Measurements from ENCODE around the gene CNTN6.

CNTN6 gene

GRCh38 chr3:1179146-1179545, 86.3 kb downstream of the CNTN6 start:
- no peaks in the 10 kb centered on the region for H3K9me3 ChIP-seq (ENCODE audit: control insufficient read depth, insufficient read depth, low read length)
- no peaks in the 10 kb centered on the region for H3K27me3 ChIP-seq (ENCODE audit: control insufficient read depth, insufficient read depth, low read length)
- H3K36me3 ChIP-seq (ENCODE audit: control insufficient read depth, insufficient read depth, low read length) = no peaks in the 10 kb centered on the region
- H3K4me1 ChIP-seq (ENCODE audit: control insufficient read depth, insufficient read depth, low read length) = no peaks in the 10 kb centered on the region
- no peak overlapping the region for H3K4me3 ChIP-seq (ENCODE audit: low read depth, low read length)
- no peak overlapping the region for H3K9ac ChIP-seq (ENCODE audit: low read depth, low read length)

GRCh38 chr3:1183320-1184048, 90.7 kb downstream of the CNTN6 start:
- Histone ChIP-seq H3K9me3 (ENCODE audit: control insufficient read depth, insufficient read depth, low read length) (no peaks in the 10 kb centered on the region), H3K27me3 (ENCODE audit: control insufficient read depth, insufficient read depth, low read length) (no peaks in the 10 kb centered on the region), H3K9ac (ENCODE audit: low read depth, low read length) (no peak overlapping the region), H3K36me3 (ENCODE audit: control insufficient read depth, insufficient read depth, low read length) (no peaks in the 10 kb centered on the region), H3K4me3 (ENCODE audit: low read depth, low read length) (no peak overlapping the region), H3K4me1 (ENCODE audit: control insufficient read depth, insufficient read depth, low read length) (no peaks in the 10 kb centered on the region)

- H3K4me3 ChIP-seq (ENCODE audit: low read depth, low read length) = no peak overlapping the region
- H3K9me3 ChIP-seq (ENCODE audit: control insufficient read depth, insufficient read depth, low read length) = no peaks in the 10 kb centered on the region
- H3K9ac ChIP-seq (ENCODE audit: low read depth, low read length) = no peak overlapping the region
- no peaks in the 10 kb centered on the region for H3K36me3 ChIP-seq (ENCODE audit: control insufficient read depth, insufficient read depth, low read length)
- H3K27me3 ChIP-seq (ENCODE audit: control insufficient read depth, insufficient read depth, low read length) = no peaks in the 10 kb centered on the region
- no peaks in the 10 kb centered on the region for H3K4me1 ChIP-seq (ENCODE audit: control insufficient read depth, insufficient read depth, low read length)
Observed at GRCh38 chr3:1190569-1190968, 97.7 kb downstream of the CNTN6 start.

GRCh38 chr3:1191026-1191425, 98.2 kb downstream of the CNTN6 start:
- H3K36me3 ChIP-seq (ENCODE audit: control insufficient read depth, insufficient read depth, low read length) = no peaks in the 10 kb centered on the region
- H3K4me1 ChIP-seq (ENCODE audit: control insufficient read depth, insufficient read depth, low read length) = no peaks in the 10 kb centered on the region
- H3K9me3 ChIP-seq (ENCODE audit: control insufficient read depth, insufficient read depth, low read length) = no peaks in the 10 kb centered on the region
- no peak overlapping the region for H3K9ac ChIP-seq (ENCODE audit: low read depth, low read length)
- no peak overlapping the region for H3K4me3 ChIP-seq (ENCODE audit: low read depth, low read length)
- no peaks in the 10 kb centered on the region for H3K27me3 ChIP-seq (ENCODE audit: control insufficient read depth, insufficient read depth, low read length)

GRCh38 chr3:1195947-1196346, 103.1 kb downstream of the CNTN6 start:
- no peaks in the 10 kb centered on the region for H3K4me1 ChIP-seq (ENCODE audit: control insufficient read depth, insufficient read depth, low read length)
- H3K27me3 ChIP-seq (ENCODE audit: control insufficient read depth, insufficient read depth, low read length) = no peaks in the 10 kb centered on the region
- H3K4me3 ChIP-seq (ENCODE audit: low read depth, low read length) = no peak overlapping the region
- no peaks in the 10 kb centered on the region for H3K9me3 ChIP-seq (ENCODE audit: control insufficient read depth, insufficient read depth, low read length)
- H3K9ac ChIP-seq (ENCODE audit: low read depth, low read length) = no peak overlapping the region
- H3K36me3 ChIP-seq (ENCODE audit: control insufficient read depth, insufficient read depth, low read length) = no peaks in the 10 kb centered on the region

GRCh38 chr3:1197051-1197450, 104.2 kb downstream of the CNTN6 start:
- Histone ChIP-seq H3K4me1 (ENCODE audit: control insufficient read depth, insufficient read depth, low read length) (no peaks in the 10 kb centered on the region), H3K9ac (ENCODE audit: low read depth, low read length) (no peak overlapping the region), H3K9me3 (ENCODE audit: control insufficient read depth, insufficient read depth, low read length) (no peaks in the 10 kb centered on the region), H3K4me3 (ENCODE audit: low read depth, low read length) (no peak overlapping the region), H3K36me3 (ENCODE audit: control insufficient read depth, insufficient read depth, low read length) (no peaks in the 10 kb centered on the region), H3K27me3 (ENCODE audit: control insufficient read depth, insufficient read depth, low read length) (no peaks in the 10 kb centered on the region)

GRCh38 chr3:1200371-1200770, 107.5 kb downstream of the CNTN6 start:
- Histone ChIP-seq H3K36me3 (ENCODE audit: control insufficient read depth, insufficient read depth, low read length) (no peaks in the 10 kb centered on the region), H3K27me3 (ENCODE audit: control insufficient read depth, insufficient read depth, low read length) (no peaks in the 10 kb centered on the region), H3K4me3 (ENCODE audit: low read depth, low read length) (no peak overlapping the region), H3K4me1 (ENCODE audit: control insufficient read depth, insufficient read depth, low read length) (peaks cover under 1% of the 10 kb centered on the region), H3K9me3 (ENCODE audit: control insufficient read depth, insufficient read depth, low read length) (no peaks in the 10 kb centered on the region), H3K9ac (ENCODE audit: low read depth, low read length) (no peak overlapping the region)

GRCh38 chr3:1207904-1208303, 115.1 kb downstream of the CNTN6 start:
- Histone ChIP-seq H3K9ac (ENCODE audit: low read depth, low read length) (no peak overlapping the region), H3K36me3 (ENCODE audit: control insufficient read depth, insufficient read depth, low read length) (no peaks in the 10 kb centered on the region), H3K9me3 (ENCODE audit: control insufficient read depth, insufficient read depth, low read length) (no peaks in the 10 kb centered on the region), H3K4me1 (ENCODE audit: control insufficient read depth, insufficient read depth, low read length) (peaks cover 4% of the 10 kb centered on the region), H3K4me3 (ENCODE audit: low read depth, low read length) (no peak overlapping the region), H3K27me3 (ENCODE audit: control insufficient read depth, insufficient read depth, low read length) (no peaks in the 10 kb centered on the region)

- Histone ChIP-seq H3K36me3 (ENCODE audit: control insufficient read depth, insufficient read depth, low read length) (no peaks in the 10 kb centered on the region), H3K4me1 (ENCODE audit: control insufficient read depth, insufficient read depth, low read length) (no peaks in the 10 kb centered on the region), H3K4me3 (ENCODE audit: low read depth, low read length) (no peak overlapping the region), H3K9ac (ENCODE audit: low read depth, low read length) (no peak overlapping the region), H3K27me3 (ENCODE audit: control insufficient read depth, insufficient read depth, low read length) (no peaks in the 10 kb centered on the region), H3K9me3 (ENCODE audit: control insufficient read depth, insufficient read depth, low read length) (no peaks in the 10 kb centered on the region)
Observed at GRCh38 chr3:1214933-1215332, 122.1 kb downstream of the CNTN6 start.

- no peaks in the 10 kb centered on the region for H3K9me3 ChIP-seq (ENCODE audit: control insufficient read depth, insufficient read depth, low read length)
- no peaks in the 10 kb centered on the region for H3K27me3 ChIP-seq (ENCODE audit: control insufficient read depth, insufficient read depth, low read length)
Observed at GRCh38 chr3:1216856-1217255, 124.0 kb downstream of the CNTN6 start.

GRCh38 chr3:1227111-1227510, 134.3 kb downstream of the CNTN6 start:
- H3K4me3 ChIP-seq (ENCODE audit: low read depth, low read length) = no peak overlapping the region
- H3K9ac ChIP-seq (ENCODE audit: low read depth, low read length) = no peak overlapping the region
- H3K4me1 ChIP-seq (ENCODE audit: control insufficient read depth, insufficient read depth, low read length) = no peaks in the 10 kb centered on the region
- no peaks in the 10 kb centered on the region for H3K36me3 ChIP-seq (ENCODE audit: control insufficient read depth, insufficient read depth, low read length)
- H3K9me3 ChIP-seq (ENCODE audit: control insufficient read depth, insufficient read depth, low read length) = no peaks in the 10 kb centered on the region
- no peaks in the 10 kb centered on the region for H3K27me3 ChIP-seq (ENCODE audit: control insufficient read depth, insufficient read depth, low read length)

More at GRCh38 chr3:1216856-1217255, 124.0 kb downstream of the CNTN6 start:
- Histone ChIP-seq H3K4me1 (ENCODE audit: control insufficient read depth, insufficient read depth, low read length) (no peaks in the 10 kb centered on the region), H3K36me3 (ENCODE audit: control insufficient read depth, insufficient read depth, low read length) (no peaks in the 10 kb centered on the region), H3K9ac (ENCODE audit: low read depth, low read length) (no peak overlapping the region), H3K4me3 (ENCODE audit: low read depth, low read length) (no peak overlapping the region)

GRCh38 chr3:1228289-1228688, 135.5 kb downstream of the CNTN6 start:
- Histone ChIP-seq H3K9ac (ENCODE audit: low read depth, low read length) (no peak overlapping the region), H3K36me3 (ENCODE audit: control insufficient read depth, insufficient read depth, low read length) (no peaks in the 10 kb centered on the region), H3K4me3 (ENCODE audit: low read depth, low read length) (no peak overlapping the region), H3K27me3 (ENCODE audit: control insufficient read depth, insufficient read depth, low read length) (no peaks in the 10 kb centered on the region), H3K4me1 (ENCODE audit: control insufficient read depth, insufficient read depth, low read length) (no peaks in the 10 kb centered on the region), H3K9me3 (ENCODE audit: control insufficient read depth, insufficient read depth, low read length) (no peaks in the 10 kb centered on the region)

Data from iPS-15b (cell line).